K562 (cell line): ENCODE results near the gene MTREX. TPM values are rescaled to one million over a fixed set of nuclear protein-coding genes. Genes with fewer than 3 reads are reported as not detected.

ENCODE experiments used
- KLF6 ChIP-seq: fragments of 250-450 bp; sonication (Bioruptor Pico); IDR thresholded peaks from 2 replicates; pipeline ENCODE4 v1.4.0; 2020; ENCODE audit warnings: mild to moderate bottlenecking, moderate library complexity, borderline replicate concordance
- polyA plus RNA-seq, 8 experiments: library from polyadenylated mRNA; depleted of rRNA in 4 of 8; stranded (reverse) in 5 of 8; unstranded in 3 of 8; fragments of >200 nt; fragmentation: Nextera tagmentation in 2 of 8; fragmentation: Illumina TruSeq in 1 of 8; extraction: Ambion mirVana in 2 of 8; extraction: Trizol in 1 of 8; gene quantifications; 2 replicates each; pipeline versions ENCODE4 v1.2.1 to v1.2.3, GENCODE V29; 2011 to 2014; ENCODE audit warnings: inconsistent platforms in 1 of 8, missing spikeins in 1 of 8
- total RNA-seq, 7 experiments: library from RNA; depleted of rRNA in 6 of 7; stranded (reverse); fragments of >200 nt in 6 of 7; fragmentation: Illumina TruSeq in 2 of 7; extraction: Trizol in 2 of 7; gene quantifications; 2 replicates each; pipeline versions ENCODE4 v1.2.1 to v1.2.3, GENCODE V29; 2011 to 2021; ENCODE audit warnings: low replicate concordance in 1 of 7
- TF ChIP-seq, protein P1 (sequence below): fragments of 450-650 bp; IDR thresholded peaks from 2 replicates; pipeline ENCODE4 v1.6.1; 2017; ENCODE audit warnings: antibody characterized with exemption, mild to moderate bottlenecking
- TF ChIP-seq, protein P2 (sequence below): fragments of 250-450 bp; sonication (Bioruptor Pico); IDR thresholded peaks from 2 replicates; pipeline ENCODE4 v1.5.1; 2021; ENCODE audit warnings: mild to moderate bottlenecking

Gene MTREX
- total and polyA plus RNA-seq, 9 of the 15 experiments (the other 6 are each of a cell fraction or from before 2014, with no cell fraction given), result 52.9 to 193 (median 150) TPM

DNA sequence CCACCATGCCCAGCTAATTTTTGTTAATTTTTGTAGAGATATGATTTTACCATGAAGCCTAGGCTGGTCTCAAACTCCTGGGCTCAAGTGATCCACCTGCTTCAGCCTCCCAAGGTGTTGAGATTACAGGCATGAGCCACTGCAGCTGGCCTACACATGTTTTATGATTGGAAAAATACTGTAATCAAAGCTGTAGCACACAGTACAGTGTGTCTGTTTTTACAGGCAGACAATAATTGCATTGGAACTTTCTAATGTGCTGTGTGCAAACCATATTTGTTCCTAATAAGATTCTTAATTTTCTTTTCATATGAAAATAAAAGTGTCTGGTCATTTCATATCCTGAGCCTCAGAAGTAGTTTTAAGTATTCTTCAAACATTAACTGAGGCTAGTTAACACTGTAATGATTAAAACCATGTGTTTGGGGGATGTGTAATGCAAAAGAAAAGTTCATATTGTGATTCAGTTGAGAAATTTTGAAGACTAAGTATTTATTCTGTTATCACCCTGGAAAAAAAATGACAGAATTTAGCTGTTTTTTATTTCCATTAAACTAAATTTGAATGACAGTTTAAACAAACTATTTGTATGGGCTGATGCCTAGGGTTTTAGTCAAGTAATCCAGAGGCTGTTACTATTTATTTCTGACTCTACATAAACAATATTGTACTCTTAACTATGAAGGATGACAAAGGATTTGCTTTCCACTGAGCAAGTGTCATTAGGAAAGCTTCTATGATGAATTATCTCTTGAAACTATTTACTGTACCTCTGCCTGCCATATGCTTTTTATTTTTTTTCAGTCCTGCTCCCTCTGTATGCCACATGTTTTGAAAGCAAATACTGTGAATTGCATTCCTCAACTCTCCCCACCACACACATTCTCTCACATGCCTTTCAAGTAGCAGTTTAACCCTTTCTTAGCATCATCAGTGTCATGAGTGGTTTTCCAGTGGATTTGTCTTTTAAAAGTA lies 111.5 kb downstream of the MTREX start (continued):
- TF ChIP-seq, protein P1, sequence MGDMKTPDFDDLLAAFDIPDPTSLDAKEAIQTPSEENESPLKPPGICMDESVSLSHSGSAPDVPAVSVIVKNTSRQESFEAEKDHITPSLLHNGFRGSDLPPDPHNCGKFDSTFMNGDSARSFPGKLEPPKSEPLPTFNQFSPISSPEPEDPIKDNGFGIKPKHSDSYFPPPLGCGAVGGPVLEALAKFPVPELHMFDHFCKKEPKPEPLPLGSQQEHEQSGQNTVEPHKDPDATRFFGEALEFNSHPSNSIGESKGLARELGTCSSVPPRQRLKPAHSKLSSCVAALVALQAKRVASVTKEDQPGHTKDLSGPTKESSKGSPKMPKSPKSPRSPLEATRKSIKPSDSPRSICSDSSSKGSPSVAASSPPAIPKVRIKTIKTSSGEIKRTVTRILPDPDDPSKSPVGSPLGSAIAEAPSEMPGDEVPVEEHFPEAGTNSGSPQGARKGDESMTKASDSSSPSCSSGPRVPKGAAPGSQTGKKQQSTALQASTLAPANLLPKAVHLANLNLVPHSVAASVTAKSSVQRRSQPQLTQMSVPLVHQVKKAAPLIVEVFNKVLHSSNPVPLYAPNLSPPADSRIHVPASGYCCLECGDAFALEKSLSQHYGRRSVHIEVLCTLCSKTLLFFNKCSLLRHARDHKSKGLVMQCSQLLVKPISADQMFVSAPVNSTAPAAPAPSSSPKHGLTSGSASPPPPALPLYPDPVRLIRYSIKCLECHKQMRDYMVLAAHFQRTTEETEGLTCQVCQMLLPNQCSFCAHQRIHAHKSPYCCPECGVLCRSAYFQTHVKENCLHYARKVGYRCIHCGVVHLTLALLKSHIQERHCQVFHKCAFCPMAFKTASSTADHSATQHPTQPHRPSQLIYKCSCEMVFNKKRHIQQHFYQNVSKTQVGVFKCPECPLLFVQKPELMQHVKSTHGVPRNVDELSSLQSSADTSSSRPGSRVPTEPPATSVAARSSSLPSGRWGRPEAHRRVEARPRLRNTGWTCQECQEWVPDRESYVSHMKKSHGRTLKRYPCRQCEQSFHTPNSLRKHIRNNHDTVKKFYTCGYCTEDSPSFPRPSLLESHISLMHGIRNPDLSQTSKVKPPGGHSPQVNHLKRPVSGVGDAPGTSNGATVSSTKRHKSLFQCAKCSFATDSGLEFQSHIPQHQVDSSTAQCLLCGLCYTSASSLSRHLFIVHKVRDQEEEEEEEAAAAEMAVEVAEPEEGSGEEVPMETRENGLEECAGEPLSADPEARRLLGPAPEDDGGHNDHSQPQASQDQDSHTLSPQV, result no peak
- TF ChIP-seq KLF6 (CRISPR knock-in tag), result no peak
- TF ChIP-seq, protein P2, sequence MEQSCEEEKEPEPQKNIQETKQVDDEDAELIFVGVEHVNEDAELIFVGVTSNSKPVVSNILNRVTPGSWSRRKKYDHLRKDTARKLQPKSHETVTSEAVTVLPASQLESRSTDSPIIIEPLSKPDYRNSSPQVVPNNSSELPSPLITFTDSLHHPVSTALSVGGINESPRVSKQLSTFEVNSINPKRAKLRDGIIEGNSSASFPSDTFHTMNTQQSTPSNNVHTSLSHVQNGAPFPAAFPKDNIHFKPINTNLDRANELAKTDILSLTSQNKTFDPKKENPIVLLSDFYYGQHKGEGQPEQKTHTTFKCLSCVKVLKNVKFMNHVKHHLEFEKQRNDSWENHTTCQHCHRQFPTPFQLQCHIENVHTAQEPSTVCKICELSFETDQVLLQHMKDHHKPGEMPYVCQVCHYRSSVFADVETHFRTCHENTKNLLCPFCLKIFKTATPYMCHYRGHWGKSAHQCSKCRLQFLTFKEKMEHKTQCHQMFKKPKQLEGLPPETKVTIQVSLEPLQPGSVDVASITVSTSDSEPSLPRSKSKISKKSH, result no peak
- TF ChIP-seq, all 486 proteins: peak for 0
